GM18870 (cell line): ENCODE data around the gene SMG9.
"Not testable (repeated sequence)": the region's sequence is repeated elsewhere in the genome, so short reads cannot be mapped to it uniquely, and the experiment has no call there.

Experiments
- ATAC-seq: cut with Tn5 transposase; IDR thresholded peaks from one replicate; pipeline ENCODE4 v1.9.1; 2021; ENCODE audit warnings: moderate library complexity; ENCODE audit not compliant: unreplicated experiment

Gene SMG9

GRCh38 chr19:43780706-43781525, 26.2 kb upstream of the SMG9 start, which contains the start of gene KCNN4:
TSS of gene KCNN4 (minus strand) at chr19:43780973. CDS start at chr19:43780861, 112 bp downstream.
- no peak for ATAC-seq

GRCh38 chr19:43779820-43780219, 25.1 kb upstream of the SMG9 start:
- ATAC-seq: no peak

- ATAC-seq: no peak
Measured at GRCh38 chr19:43779147-43779819, 24.5 kb upstream of the SMG9 start.

- ATAC-seq: no peak
Measured at GRCh38 chr19:43778651-43779050, 23.9 kb upstream of the SMG9 start.

GRCh38 chr19:43777163-43777695, 22.5 kb upstream of the SMG9 start:
- no peak for ATAC-seq

GRCh38 chr19:43776286-43776685, 21.5 kb upstream of the SMG9 start:
- no peak for ATAC-seq

GRCh38 chr19:43775299-43775890, 20.6 kb upstream of the SMG9 start:
- no peak for ATAC-seq

- not testable (repeated sequence) for ATAC-seq
Measured at GRCh38 chr19:43774940-43775258, 20.1 kb upstream of the SMG9 start.

GRCh38 chr19:43774103-43774939, 19.6 kb upstream of the SMG9 start:
- no peak for ATAC-seq

- ATAC-seq: no peak
Measured at GRCh38 chr19:43773725-43774102, 19.0 kb upstream of the SMG9 start.

- ATAC-seq: no peak
Measured at GRCh38 chr19:43769256-43769655, 14.5 kb upstream of the SMG9 start.

GRCh38 chr19:43768273-43769050, 13.7 kb upstream of the SMG9 start:
- ATAC-seq: no peak

- ATAC-seq: no peak
Measured at GRCh38 chr19:43767818-43768217, 13.1 kb upstream of the SMG9 start.

GRCh38 chr19:43767316-43767715, 12.6 kb upstream of the SMG9 start:
- ATAC-seq: no peak

GRCh38 chr19:43766755-43767043, 11.9 kb upstream of the SMG9 start:
- ATAC-seq: no peak

- peak; percentile 71 for ATAC-seq
Measured at GRCh38 chr19:43765109-43765876, 10.5 kb upstream of the SMG9 start.

- not testable (repeated sequence) for ATAC-seq
Measured at GRCh38 chr19:43764684-43765083, 9.9 kb upstream of the SMG9 start.

GRCh38 chr19:43763473-43763939, 8.7 kb upstream of the SMG9 start:
- no peak for ATAC-seq

- no peak for ATAC-seq
Measured at GRCh38 chr19:43762814-43763213, 8.1 kb upstream of the SMG9 start.
